SK-N-SH (cell line): ENCODE data around the gene FBXO47. TPM values are rescaled to one million over a fixed set of nuclear protein-coding genes. Genes with fewer than 3 reads are reported as not detected.

Source experiments
- CTCF ChIA-PET: fragments of 300-600, 350-600 bp; formaldehyde crosslinking; extraction: SDS; loops from one replicate; lab custom pipeline; 2021; lab: Yijun Ruan, JAX
- POLR2A ChIA-PET: fragments of 350-600 bp; sonication (Branson Sonifier 250); formaldehyde crosslinking; extraction: SDS; loops from one replicate; lab custom pipeline; 2020; ENCODE audit warnings: antibody characterized with exemption, inconsistent platforms; lab: Yijun Ruan, JAX
- DNase-seq: peaks from one replicate; pipeline ENCODE4 v3.0.0; 2012
- H2AFZ ChIP-seq: fragments of 200-600 bp; sonication (generic); 2 replicates; pipeline ENCODE4 v1.8.1; 2016; ENCODE audit warnings: antibody characterized with exemption, mild to moderate bottlenecking, low read depth
- H3F3A ChIP-seq: fragments of 200-600 bp; sonication (generic); replicated peaks from 2 replicates; pipeline ENCODE3; 2016; ENCODE audit warnings: antibody characterized with exemption, mild to moderate bottlenecking; ENCODE audit not compliant: insufficient read depth
- H3K27ac ChIP-seq, 2 experiments: fragments of 200-500 bp in 1 of 2; fragments of 200-600 bp in 1 of 2; sonication (Bioruptor generic) in 1 of 2; sonication (generic), shearing (Covaris generic) in 1 of 2; 2 replicates each; pipeline versions ENCODE4 v1.5.1 to v1.6.1; 2014 to 2016; ENCODE audit warnings: low read depth in 2 of 2, inconsistent platforms in 1 of 2, low read length in 1 of 2, mild to moderate bottlenecking in 1 of 2, mixed read lengths in 1 of 2
- H3K27me3 ChIP-seq: fragments of 200-600 bp; sonication (generic), shearing (Covaris generic); 2 replicates; pipeline ENCODE4 v1.6.1; 2016; ENCODE audit warnings: mixed run types; ENCODE audit not compliant: insufficient read depth
- H3K36me3 ChIP-seq, 2 experiments: fragments of 200-500 bp in 1 of 2; fragments of 200-600 bp in 1 of 2; sonication (Bioruptor generic) in 1 of 2; sonication (generic) in 1 of 2; replicated peaks in 1 of 2; 2 replicates each; pipeline versions ENCODE3 to v1.5.1; 2014 to 2016; ENCODE audit warnings: low read length in 1 of 2, mild to moderate bottlenecking in 1 of 2; ENCODE audit not compliant: insufficient read depth in 2 of 2, control insufficient read depth in 1 of 2
- H3K4me1 ChIP-seq, 2 experiments: fragments of 200-500 bp in 1 of 2; fragments of 200-600 bp in 1 of 2; sonication (Bioruptor generic) in 1 of 2; sonication (generic), shearing (Covaris generic) in 1 of 2; 2 replicates each; pipeline versions ENCODE4 v1.5.1 to v1.6.1; 2014 to 2016; ENCODE audit warnings: low read depth in 1 of 2, low read length in 1 of 2, mixed run types in 1 of 2; ENCODE audit not compliant: insufficient read depth in 2 of 2, control insufficient read depth in 1 of 2
- H3K4me2 ChIP-seq: fragments of 200-600 bp; sonication (generic), shearing (Covaris generic); 2 replicates; pipeline ENCODE4 v1.6.1; 2017; ENCODE audit warnings: mixed run types
- H3K4me3 ChIP-seq, 2 experiments: fragments of 200-500 bp in 1 of 2; fragments of 200-600 bp in 1 of 2; sonication (Bioruptor generic) in 1 of 2; sonication (generic), shearing (Covaris generic) in 1 of 2; 2 replicates each; pipeline versions ENCODE4 v1.5.1 to v1.8.1; 2014 to 2016; ENCODE audit warnings: low read depth in 2 of 2, inconsistent platforms in 1 of 2, low read length in 1 of 2, mild to moderate bottlenecking in 1 of 2, mixed read lengths in 1 of 2, moderate library complexity in 1 of 2
- H3K79me2 ChIP-seq: fragments of 200-600 bp; sonication (generic); 2 replicates; pipeline ENCODE4 v1.8.1; 2017; ENCODE audit warnings: mild to moderate bottlenecking; ENCODE audit not compliant: insufficient read depth
- H3K9ac ChIP-seq: fragments of 200-600 bp; sonication (generic); 2 replicates; pipeline ENCODE4 v1.6.1; 2017; ENCODE audit warnings: mixed run types
- H3K9me2 ChIP-seq: fragments of 200-600 bp; sonication (generic); 2 replicates; pipeline ENCODE4 v1.6.1; 2017; ENCODE audit warnings: mixed run types
- H3K9me3 ChIP-seq: fragments of 200-600 bp; sonication (generic); 2 replicates; pipeline ENCODE4 v1.6.1; 2017; ENCODE audit warnings: mixed run types, mild to moderate bottlenecking, moderate library complexity
- H4K20me1 ChIP-seq: fragments of 200-600 bp; sonication (generic); 2 replicates; pipeline ENCODE4 v1.6.1; 2017; ENCODE audit warnings: mild to moderate bottlenecking, mixed run types; ENCODE audit not compliant: insufficient read depth
- CHD2 ChIP-seq: fragments of 150-350 bp; IDR thresholded peaks from 2 replicates; pipeline ENCODE4 v1.6.1; 2018; ENCODE audit warnings: low read length; ENCODE audit not compliant: partially characterized antibody
- ELF1 ChIP-seq: IDR thresholded peaks from 2 replicates; pipeline ENCODE4 v1.4.0; 2012
- EP300 ChIP-seq, 2 experiments: IDR thresholded peaks; 2 replicates each; pipeline versions ENCODE4 v1.4.0 to v1.6.1; 2012; ENCODE audit warnings: borderline replicate concordance in 1 of 2, low read depth in 1 of 2, low read length in 1 of 2
- EZH2phosphoT487 ChIP-seq: fragments of 200-600 bp; sonication (generic); IDR thresholded peaks from 2 replicates; pipeline ENCODE4 v1.6.1; 2017; ENCODE audit warnings: low read depth, mixed run types, mild to moderate bottlenecking, antibody characterized with exemption, moderate library complexity, borderline replicate concordance
- FOXJ3 ChIP-seq: sonication (generic); formaldehyde crosslinking; IDR thresholded peaks from 2 replicates; pipeline ENCODE4 v1.5.1; 2020; ENCODE audit warnings: mild to moderate bottlenecking, missing genetic modification reagents
- GABPA ChIP-seq: IDR thresholded peaks from 2 replicates; pipeline ENCODE4 v1.4.0; 2012; ENCODE audit warnings: low read depth, mild to moderate bottlenecking
- JUND ChIP-seq: IDR thresholded peaks from 2 replicates; pipeline ENCODE4 v1.4.0; 2012
- MAX ChIP-seq: IDR thresholded peaks from 2 replicates; pipeline ENCODE4 v1.4.0; 2012; ENCODE audit warnings: low read depth
- MXI1 ChIP-seq: IDR thresholded peaks from 2 replicates; pipeline ENCODE4 v1.6.1; 2012; ENCODE audit warnings: mild to moderate bottlenecking, low read depth, low read length, improper control_type of control experiment
- NFIC ChIP-seq: IDR thresholded peaks from 2 replicates; pipeline ENCODE4 v1.4.0; 2012; ENCODE audit warnings: borderline replicate concordance
- PBX3 ChIP-seq: IDR thresholded peaks from 2 replicates; pipeline ENCODE4; 2012
- RCOR1 ChIP-seq: fragments of 150-350 bp; IDR thresholded peaks from 2 replicates; pipeline ENCODE4 v1.6.1; 2017; ENCODE audit warnings: antibody characterized with exemption, low read length
- REST ChIP-seq: IDR thresholded peaks from 2 replicates; pipeline ENCODE4 v1.6.1; 2012; ENCODE audit warnings: mild to moderate bottlenecking, low read depth, low read length, moderate library complexity
- RXRA ChIP-seq: IDR thresholded peaks from 2 replicates; pipeline ENCODE4 v1.4.0; 2012; ENCODE audit warnings: low read depth, mild to moderate bottlenecking, borderline replicate concordance
- SMC3 ChIP-seq: IDR thresholded peaks from 2 replicates; pipeline ENCODE4 v1.6.1; 2012; ENCODE audit warnings: low read depth, low read length, improper control_type of control experiment
- TAF1 ChIP-seq: IDR thresholded peaks from 2 replicates; pipeline ENCODE4 v1.6.1; 2012; ENCODE audit warnings: low read depth, mild to moderate bottlenecking, low read length, moderate library complexity, borderline replicate concordance
- TEAD4 ChIP-seq: IDR thresholded peaks from 2 replicates; pipeline ENCODE4 v1.4.0; 2012; ENCODE audit warnings: mild to moderate bottlenecking, borderline replicate concordance; ENCODE audit not compliant: insufficient read depth
- USF2 ChIP-seq: fragments of 150-350 bp; IDR thresholded peaks from 2 replicates; pipeline ENCODE4 v1.6.1; 2017; ENCODE audit warnings: antibody characterized with exemption, low read length, low read depth, borderline replicate concordance
- YY1 ChIP-seq: IDR thresholded peaks from 2 replicates; pipeline ENCODE4 v1.4.0; 2012; ENCODE audit warnings: low read depth, mild to moderate bottlenecking
- WGBS: methylation state at CpG from one replicate; pipeline ENCODE4 v1.1.6; 2017; ENCODE audit warnings: low lambda C conversion rate; 5-methylcytosine and 5-hydroxymethylcytosine counted together
- polyA plus RNA-seq, 3 experiments: library from polyadenylated mRNA; depleted of rRNA; stranded (reverse); fragments of >200 nt; gene quantifications; 2 replicates each; pipeline ENCODE4 v1.2.3, GENCODE V29; 2012

The FBXO47 gene
- polyA plus RNA-seq, 1 of the 3 experiments (the other 2 are of a cell fraction) = not detected

- Histone ChIP-seq H3F3A (peaks cover 8% of the 10 kb centered on the region), H3K9me2 (no peaks in the 10 kb centered on the region), H3K27ac (no peak overlapping the region), H3K9ac (no peak overlapping the region), H3K27me3 (no peaks in the 10 kb centered on the region), H3K79me2 (peaks cover 99% of the 10 kb centered on the region), H3K4me1 (peaks cover under 1 to 6% of the 10 kb centered on the region in 2 experiments; a peak in 1 of 4 replicates), H3K36me3 (peaks cover 13 to 37% of the 10 kb centered on the region in 2 experiments), H3K4me2 (no peak overlapping the region), H3K4me3 (no peak overlapping the region), H3K9me3 (no peaks in the 10 kb centered on the region), H2AFZ (no peak overlapping the region), H4K20me1 (peaks cover 93% of the 10 kb centered on the region)
- CTCF ChIA-PET = interaction anchor here (1.2 to 3.0 kb wide), 2 partner anchors 16 to 268 kb away, joined by 4 to 8 read pairs; no protein-coding TSS in a partner anchor
- TF ChIP-seq RXRA (no peak), TEAD4 (no peak), EZH2phosphoT487 (no peak), PBX3 (no peak), USF2 (no peak), RCOR1 (no peak), NFIC (no peak), SMC3 (no peak), JUND (no peak), FOXJ3 (CRISPR knock-in tag) (no peak), GABPA (no peak), TAF1 (no peak), YY1 (no peak), MXI1 (no peak), REST (no peak), CHD2 (no peak), ELF1 (no peak), MAX (no peak), EP300 (IDR thresholded peaks at IDR 0.05; ENCODE audit: borderline replicate concordance in 1 of 2, low read depth in 1 of 2, low read length in 1 of 2) (no peak)
- 79% methylated on average over 6 of the region's 7 CpGs for WGBS
- POLR2A ChIA-PET = no interaction called here
- no peak for DNase-seq
Measured at GRCh38 chr17:38906460-38907228, 60.6 kb downstream of the FBXO47 start.
